WTC11 (cell line): ENCODE data around the gene GOLT1B. TPM values are rescaled to one million over a fixed set of nuclear protein-coding genes. Genes with fewer than 3 reads are reported as not detected.

Source experiments
- ATAC-seq: fragments of 200-7000 bp; cut with Tn5 transposase; 2 replicates; pipeline ENCODE4 v1.10.0; 2021; ENCODE audit warnings: mild to moderate bottlenecking, moderate library complexity
- CTCF ChIA-PET: fragments of 300-600 bp; sonication (Branson Sonifier 250); formaldehyde crosslinking; loops from one replicate; lab custom pipeline; 2021; ENCODE audit warnings: antibody characterized with exemption; lab: Charles Lee
- POLR2A ChIA-PET: fragments of 350-600 bp; sonication (Branson Sonifier 250); formaldehyde crosslinking; loops from one replicate; lab custom pipeline; 2021; ENCODE audit warnings: antibody characterized with exemption; lab: Charles Lee
- DNase-seq: peaks from one replicate; pipeline ENCODE4 v3.0.0; 2021; ENCODE audit warnings: low spot score
- H3K27ac Mint-ChIP-seq: 2 replicates; pipeline ENCODE4 v1.8.0; 2021; ENCODE audit warnings: mixed read lengths
- H3K27me3 Mint-ChIP-seq: 2 replicates; pipeline ENCODE4 v1.8.0; 2021; ENCODE audit warnings: low read depth, mild to moderate bottlenecking, moderate library complexity, mixed read lengths
- H3K36me3 Mint-ChIP-seq: 2 replicates; pipeline ENCODE4 v1.8.0; 2021; ENCODE audit warnings: mixed read lengths
- H3K4me1 Mint-ChIP-seq: 2 replicates; pipeline ENCODE4 v1.8.0; 2022; ENCODE audit warnings: mixed read lengths
- H3K4me3 Mint-ChIP-seq: 2 replicates; pipeline ENCODE4 v1.8.0; 2021; ENCODE audit warnings: mild to moderate bottlenecking, moderate library complexity, mixed read lengths
- H3K9me3 Mint-ChIP-seq: 2 replicates; pipeline ENCODE4 v1.8.0; 2021; ENCODE audit warnings: mixed read lengths
- ATF2 ChIP-seq: sonication (generic); formaldehyde crosslinking; IDR thresholded peaks from 2 replicates; pipeline ENCODE4 v1.8.1; 2022; ENCODE audit warnings: low read depth, missing genetic modification reagents, borderline replicate concordance
- CBFB ChIP-seq: sonication (generic); formaldehyde crosslinking; IDR thresholded peaks from 2 replicates; pipeline ENCODE4 v1.8.1; 2022; ENCODE audit warnings: mild to moderate bottlenecking, low read depth, missing genetic modification reagents
- CREB1 ChIP-seq: sonication (generic); formaldehyde crosslinking; IDR thresholded peaks from 2 replicates; pipeline ENCODE4 v1.8.0; 2023; ENCODE audit warnings: mild to moderate bottlenecking, missing genetic modification reagents
- CREM ChIP-seq: sonication (generic); formaldehyde crosslinking; IDR thresholded peaks from 2 replicates; pipeline ENCODE4 v1.8.1; 2022; ENCODE audit warnings: mild to moderate bottlenecking, missing genetic modification reagents, moderate library complexity
- CTCF ChIP-seq: fragments of 200-600 bp; IDR thresholded peaks from 2 replicates; pipeline ENCODE4 v1.8.0; 2022; ENCODE audit warnings: antibody characterized with exemption
- EMX1 ChIP-seq: fragments of 250-450 bp; sonication (Bioruptor Pico); IDR thresholded peaks from 2 replicates; pipeline ENCODE4 v1.8.0; 2021; ENCODE audit warnings: mild to moderate bottlenecking
- GRHL2 ChIP-seq: fragments of 250-450 bp; sonication (Bioruptor Pico); IDR thresholded peaks from 2 replicates; pipeline ENCODE4 v1.8.0; 2022; ENCODE audit warnings: mild to moderate bottlenecking, moderate library complexity; ENCODE audit not compliant: insufficient replicate concordance, severe bottlenecking
- JUN ChIP-seq: sonication (generic); formaldehyde crosslinking; IDR thresholded peaks from 2 replicates; pipeline ENCODE4 v1.8.0; 2023; ENCODE audit warnings: mild to moderate bottlenecking, missing genetic modification reagents
- NFATC4 ChIP-seq: fragments of 250-450 bp; sonication (Bioruptor Pico); IDR thresholded peaks from 2 replicates; pipeline ENCODE4 v1.9.0; 2021; ENCODE audit warnings: mild to moderate bottlenecking
- NR3C1 ChIP-seq: sonication (generic); formaldehyde crosslinking; conservative IDR thresholded peaks from 2 replicates; pipeline ENCODE4 v1.8.1; 2023; ENCODE audit warnings: low read depth, mild to moderate bottlenecking, missing genetic modification reagents
- OVOL2 ChIP-seq: fragments of 250-450 bp; sonication (Bioruptor Pico); IDR thresholded peaks from 2 replicates; pipeline ENCODE4 v1.9.0; 2021; ENCODE audit warnings: mild to moderate bottlenecking, borderline replicate concordance
- PREB ChIP-seq: sonication (generic); formaldehyde crosslinking; IDR thresholded peaks from 2 replicates; pipeline ENCODE4 v1.8.1; 2022; ENCODE audit warnings: mild to moderate bottlenecking, missing genetic modification reagents, moderate library complexity, borderline replicate concordance
- TCF7 ChIP-seq: sonication (generic); formaldehyde crosslinking; IDR thresholded peaks from 2 replicates; pipeline ENCODE4 v1.8.0; 2022; ENCODE audit warnings: mild to moderate bottlenecking, low read depth, missing genetic modification reagents, moderate library complexity
- ZBTB21 ChIP-seq: sonication (generic); formaldehyde crosslinking; IDR thresholded peaks from 2 replicates; pipeline ENCODE4 v1.8.1; 2023; ENCODE audit warnings: mild to moderate bottlenecking, missing genetic modification reagents, borderline replicate concordance
- ZNF232 ChIP-seq: sonication (generic); formaldehyde crosslinking; IDR thresholded peaks from 2 replicates; pipeline ENCODE4 v1.8.0; 2022; ENCODE audit warnings: mild to moderate bottlenecking, missing genetic modification reagents
- ZNF281 ChIP-seq: sonication (generic); formaldehyde crosslinking; IDR thresholded peaks from 2 replicates; pipeline ENCODE4 v1.8.0; 2023; ENCODE audit warnings: mild to moderate bottlenecking, missing genetic modification reagents
- ZNF396 ChIP-seq: fragments of 250-450 bp; sonication (Bioruptor Pico); IDR thresholded peaks from 2 replicates; pipeline ENCODE4 v1.8.0; 2021; ENCODE audit warnings: mild to moderate bottlenecking, moderate library complexity, borderline replicate concordance
- ZNF423 ChIP-seq: fragments of 250-450 bp; sonication (Bioruptor Pico); IDR thresholded peaks from 2 replicates; pipeline ENCODE4 v2.1.2; 2022; ENCODE audit warnings: mild to moderate bottlenecking, moderate library complexity
- total RNA-seq: library from RNA; stranded (reverse); gene quantifications from 3 replicates; pipeline ENCODE4 v1.2.3, GENCODE V29; 2021
- TF ChIP-seq, protein P1 (sequence below): fragments of 250-450 bp; sonication (Bioruptor Pico); conservative IDR thresholded peaks from 2 replicates; pipeline ENCODE4 v1.9.0; 2021; ENCODE audit warnings: mild to moderate bottlenecking
- TF ChIP-seq, protein P2 (sequence below): sonication (generic); formaldehyde crosslinking; IDR thresholded peaks from 2 replicates; pipeline ENCODE4 v1.8.1; 2023; ENCODE audit warnings: mild to moderate bottlenecking, missing genetic modification reagents, borderline replicate concordance

GOLT1B gene
- total RNA-seq, 1 experiment from 2014 or later, result 39.7 TPM

DNA sequence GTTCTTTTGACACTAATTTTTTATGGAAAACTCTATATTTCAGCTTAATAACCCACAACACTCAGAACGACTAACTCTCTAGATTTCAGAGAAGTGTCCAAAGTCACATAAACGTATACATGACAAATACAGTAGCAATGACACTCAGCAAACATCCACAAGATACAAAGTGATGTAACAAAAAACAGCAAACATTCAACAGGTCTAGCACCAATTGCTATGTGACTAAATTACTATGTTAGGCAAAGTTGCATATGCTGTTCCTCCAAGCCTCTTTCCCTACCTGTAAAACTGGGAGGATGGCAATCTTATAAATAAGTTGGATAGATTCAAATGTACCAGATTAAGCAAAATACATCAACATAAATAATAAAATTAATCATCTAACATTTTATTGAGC, 1.8 kb upstream of the GOLT1B start:
- POLR2A ChIA-PET, result no interaction called here
- CTCF ChIA-PET, result no interaction called here
- Mint-ChIP-seq H3K4me3 (no peak overlapping the region), H3K4me1 (peaks cover 14% of the 10 kb centered on the region), H3K36me3 (peaks cover 21% of the 10 kb centered on the region; the same call in 1 of the 2 replicates), H3K9me3 (no peaks in the 10 kb centered on the region), H3K27ac (no peak overlapping the region), H3K27me3 (no peaks in the 10 kb centered on the region)
- no peak for ATAC-seq
- DNase-seq, result no peak
- TF ChIP-seq ATF2 (CRISPR knock-in tag) (no peak), ZNF281 (no peak), CBFB (CRISPR knock-in tag) (no peak), EMX1 (CRISPR knock-in tag) (no peak), TCF7 (CRISPR knock-in tag) (no peak), CTCF (no peak), ZNF396 (CRISPR knock-in tag) (no peak), PREB (CRISPR knock-in tag) (no peak), CREB1 (CRISPR knock-in tag) (no peak), ZBTB21 (CRISPR knock-in tag) (no peak), NFATC4 (no peak), NR3C1 (CRISPR knock-in tag) (no peak), ZNF423 (no peak)
- TF ChIP-seq, protein P1, sequence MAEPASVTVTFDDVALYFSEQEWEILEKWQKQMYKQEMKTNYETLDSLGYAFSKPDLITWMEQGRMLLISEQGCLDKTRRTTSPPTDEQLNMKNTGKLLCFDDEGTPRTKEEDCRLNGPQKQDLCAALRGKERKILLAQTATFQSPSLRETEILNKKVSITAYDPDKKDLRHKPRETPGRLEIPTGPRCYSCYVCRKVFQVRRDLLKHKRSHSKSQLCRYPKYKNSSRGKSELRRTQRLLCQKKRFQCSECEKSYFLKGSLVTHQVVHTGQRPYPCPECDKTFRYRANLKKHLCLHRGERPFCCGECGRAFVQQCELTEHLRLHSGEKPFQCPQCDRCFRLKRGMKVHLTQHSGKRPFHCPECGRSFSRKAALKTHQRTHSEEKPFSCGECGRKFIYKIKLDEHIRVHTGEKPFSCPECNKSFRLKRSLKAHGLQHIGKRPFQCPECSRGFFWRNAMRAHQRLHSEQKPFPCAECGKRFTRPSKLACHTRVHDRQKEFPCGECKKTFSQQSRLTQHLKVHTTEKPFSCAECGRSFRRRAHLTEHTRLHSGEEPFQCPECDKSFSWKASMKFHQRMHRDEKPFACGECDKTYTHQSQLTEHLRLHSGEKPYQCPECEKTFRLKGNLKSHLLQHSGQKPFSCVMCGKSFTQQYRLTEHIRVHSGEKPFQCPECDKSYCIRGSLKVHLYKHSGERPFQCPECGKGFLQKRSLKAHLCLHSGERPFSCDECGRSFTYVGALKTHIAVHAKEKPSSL (CRISPR knock-in tag), result no peak

DNA sequence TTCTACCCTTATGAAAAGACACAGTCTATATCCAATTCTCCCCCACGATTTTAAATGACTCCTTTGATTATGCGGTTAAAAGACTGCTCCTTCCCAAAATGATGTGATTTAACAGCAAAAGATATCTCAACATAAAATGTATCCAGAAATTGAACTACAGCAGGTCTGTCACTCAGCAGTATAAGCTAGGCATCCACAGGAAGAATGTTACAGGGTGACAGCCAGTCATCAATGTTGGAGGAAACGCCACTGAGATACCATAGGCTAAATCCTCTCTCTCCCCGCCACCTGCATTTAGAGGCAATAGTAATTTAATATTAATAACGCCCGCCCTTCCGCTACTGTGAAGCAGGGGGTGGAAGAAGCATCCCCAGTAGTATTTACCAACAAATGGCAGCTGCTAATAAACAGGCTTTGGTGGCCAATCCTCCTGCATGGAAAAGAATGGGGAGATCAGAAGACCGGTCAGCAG, 767 bp upstream of the GOLT1B start:
- Mint-ChIP-seq H3K4me1 (peaks cover 14% of the 10 kb centered on the region), H3K27ac (no peak overlapping the region), H3K4me3 (no peak overlapping the region), H3K27me3 (no peaks in the 10 kb centered on the region), H3K36me3 (peaks cover 14% of the 10 kb centered on the region; the same call in 1 of the 2 replicates), H3K9me3 (no peaks in the 10 kb centered on the region)
- POLR2A ChIA-PET, result interaction anchor here (1.1 to 1.4 kb wide), 2 partner anchors 152 to 157 kb away, joined by 3 to 11 read pairs; partner anchors contain the start of gene LDHB
- CTCF ChIA-PET, result interaction anchor here (0.7 to 1.4 kb wide), 2 partner anchors 14 to 152 kb away, joined by 3 to 4 read pairs; no protein-coding TSS in a partner anchor
- ATAC-seq, result no peak
- DNase-seq, result no peak
- TF ChIP-seq GRHL2 (no peak), NFATC4 (no peak), NR3C1 (CRISPR knock-in tag) (no peak), JUN (CRISPR knock-in tag) (no peak), ZNF232 (CRISPR knock-in tag) (no peak), OVOL2 (no peak), CREM (CRISPR knock-in tag) (no peak)
- TF ChIP-seq, protein P2, sequence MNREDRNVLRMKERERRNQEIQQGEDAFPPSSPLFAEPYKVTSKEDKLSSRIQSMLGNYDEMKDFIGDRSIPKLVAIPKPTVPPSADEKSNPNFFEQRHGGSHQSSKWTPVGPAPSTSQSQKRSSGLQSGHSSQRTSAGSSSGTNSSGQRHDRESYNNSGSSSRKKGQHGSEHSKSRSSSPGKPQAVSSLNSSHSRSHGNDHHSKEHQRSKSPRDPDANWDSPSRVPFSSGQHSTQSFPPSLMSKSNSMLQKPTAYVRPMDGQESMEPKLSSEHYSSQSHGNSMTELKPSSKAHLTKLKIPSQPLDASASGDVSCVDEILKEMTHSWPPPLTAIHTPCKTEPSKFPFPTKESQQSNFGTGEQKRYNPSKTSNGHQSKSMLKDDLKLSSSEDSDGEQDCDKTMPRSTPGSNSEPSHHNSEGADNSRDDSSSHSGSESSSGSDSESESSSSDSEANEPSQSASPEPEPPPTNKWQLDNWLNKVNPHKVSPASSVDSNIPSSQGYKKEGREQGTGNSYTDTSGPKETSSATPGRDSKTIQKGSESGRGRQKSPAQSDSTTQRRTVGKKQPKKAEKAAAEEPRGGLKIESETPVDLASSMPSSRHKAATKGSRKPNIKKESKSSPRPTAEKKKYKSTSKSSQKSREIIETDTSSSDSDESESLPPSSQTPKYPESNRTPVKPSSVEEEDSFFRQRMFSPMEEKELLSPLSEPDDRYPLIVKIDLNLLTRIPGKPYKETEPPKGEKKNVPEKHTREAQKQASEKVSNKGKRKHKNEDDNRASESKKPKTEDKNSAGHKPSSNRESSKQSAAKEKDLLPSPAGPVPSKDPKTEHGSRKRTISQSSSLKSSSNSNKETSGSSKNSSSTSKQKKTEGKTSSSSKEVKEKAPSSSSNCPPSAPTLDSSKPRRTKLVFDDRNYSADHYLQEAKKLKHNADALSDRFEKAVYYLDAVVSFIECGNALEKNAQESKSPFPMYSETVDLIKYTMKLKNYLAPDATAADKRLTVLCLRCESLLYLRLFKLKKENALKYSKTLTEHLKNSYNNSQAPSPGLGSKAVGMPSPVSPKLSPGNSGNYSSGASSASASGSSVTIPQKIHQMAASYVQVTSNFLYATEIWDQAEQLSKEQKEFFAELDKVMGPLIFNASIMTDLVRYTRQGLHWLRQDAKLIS (CRISPR knock-in tag), result no peak
